GM23248 (cell line): Measurements from ENCODE around the gene HGF.

ENCODE experiments used
- EZH2 ChIP-seq: fragments of 200-600 bp; sonication (generic); IDR thresholded peaks from 2 replicates; pipeline ENCODE4 v1.6.1; 2018; ENCODE audit warnings: antibody characterized with exemption, mild to moderate bottlenecking; ENCODE audit not compliant: insufficient read depth, poor library complexity, severe bottlenecking
- EZH2phosphoT487 ChIP-seq: fragments of 200-600 bp; sonication (generic); IDR thresholded peaks from 2 replicates; pipeline ENCODE4 v1.6.1; 2018; ENCODE audit warnings: antibody characterized with exemption, moderate library complexity, mild to moderate bottlenecking, low read depth; ENCODE audit not compliant: insufficient read depth

- TF ChIP-seq EZH2phosphoT487 (no peak), EZH2 (no peak)
Measured at GRCh38 chr7:81705206-81705605, 64.6 kb downstream of the HGF start.
